GM12878 (cell line): ENCODE results near the gene FNTB. TPM values are rescaled to one million over a fixed set of nuclear protein-coding genes. Genes with fewer than 3 reads are reported as not detected.

ENCODE experiments used
- ATAC-seq: fragments of 200-7000 bp; cut with Tn5 transposase; 3 replicates; pipeline ENCODE4 v1.9.1; 2020; ENCODE audit warnings: mild to moderate bottlenecking, moderate library complexity
- BruUV-seq: library from RNA; stranded (reverse); fragments of 400-500 nt; replicated peaks from 2 replicates; lab custom pipeline; 2021; lab: Mats Ljungman, UMichigan
- CTCF ChIA-PET: fragments of 300-600 bp; sonication (Branson Sonifier 250); formaldehyde crosslinking; extraction: SDS; loops from one replicate; lab custom pipeline; 2021; ENCODE audit warnings: inconsistent platforms; lab: Yijun Ruan, JAX
- POLR2A ChIA-PET: fragments of 350-600 bp; formaldehyde crosslinking; extraction: SDS; loops from one replicate; lab custom pipeline; 2021; ENCODE audit warnings: inconsistent platforms; lab: Charles Lee
- RAD21 ChIA-PET: fragments of 300-600 bp; sonication (Branson Sonifier 250); formaldehyde crosslinking; loops from one replicate; lab custom pipeline; 2023; ENCODE audit warnings: antibody characterized with exemption; ENCODE audit not compliant: unreplicated experiment; lab: Charles Lee
- SMC1A ChIA-PET: fragments of 300-600 bp; sonication (Branson Sonifier 250); formaldehyde crosslinking; loops from one replicate; lab custom pipeline; 2023; ENCODE audit not compliant: unreplicated experiment, uncharacterized antibody; lab: Charles Lee
- DNase-seq: peaks from one replicate; pipeline ENCODE4 v3.0.0-alpha.2; 2011; ENCODE audit warnings: low read depth, low spot score
- FAIRE-seq: peaks from 3 replicates; lab custom pipeline; 2011; peaks lifted over from hg19 to GRCh38; lab: Jason Lieb, UNC
- H2AFZ ChIP-seq: 2 replicates; pipeline ENCODE4 v1.6.0; 2011; ENCODE audit warnings: low read depth, low read length, control low read depth; ENCODE audit not compliant: control insufficient read depth
- H3K27ac ChIP-seq: 2 replicates; pipeline ENCODE4 v1.5.1; 2011; ENCODE audit warnings: control low read depth; ENCODE audit not compliant: control insufficient read depth, insufficient read depth
- H3K27me3 ChIP-seq, 2 experiments: replicated peaks in 1 of 2; 2 replicates each; pipeline versions ENCODE4 v1.6.0 to v1.6.1; 2011; ENCODE audit warnings: low read length in 1 of 2; ENCODE audit not compliant: control insufficient read depth in 2 of 2, insufficient read depth in 2 of 2
- H3K36me3 ChIP-seq, 2 experiments: 2 replicates each; pipeline ENCODE4 v1.5.1; 2011; ENCODE audit warnings: low read length in 1 of 2; ENCODE audit not compliant: control insufficient read depth in 2 of 2, insufficient read depth in 2 of 2
- H3K4me1 ChIP-seq: 2 replicates; pipeline ENCODE4 v1.6.1; 2011; ENCODE audit warnings: mild to moderate bottlenecking, low read length, moderate library complexity, mixed read lengths; ENCODE audit not compliant: control insufficient read depth, insufficient read depth
- H3K4me2 ChIP-seq: 2 replicates; pipeline ENCODE4 v1.6.0; 2011; ENCODE audit warnings: control low read depth; ENCODE audit not compliant: control insufficient read depth, insufficient read depth
- H3K4me3 ChIP-seq: fragments of 200-600 bp; sonication (generic); 2 replicates; pipeline ENCODE4 v1.5.1; 2016
- H3K79me2 ChIP-seq: 2 replicates; pipeline ENCODE4 v1.6.0; 2011; ENCODE audit warnings: low read length; ENCODE audit not compliant: control insufficient read depth, insufficient read depth
- H3K9ac ChIP-seq: 2 replicates; pipeline ENCODE4 v1.8.0; 2011; ENCODE audit warnings: low read length, control low read depth, mixed read lengths; ENCODE audit not compliant: control insufficient read depth, insufficient read depth
- H3K9me3 ChIP-seq: replicated peaks from 3 replicates; pipeline ENCODE4 v1.5.1; 2011; ENCODE audit warnings: mild to moderate bottlenecking, low read length; ENCODE audit not compliant: control insufficient read depth, insufficient read depth
- H4K20me1 ChIP-seq: 2 replicates; pipeline ENCODE4 v1.6.0; 2011; ENCODE audit not compliant: control insufficient read depth, insufficient read depth
- ASH2L ChIP-seq: fragments of 300-600, 200-600 bp; sonication (generic); IDR thresholded peaks from 2 replicates; pipeline ENCODE4 v1.6.1; 2017; ENCODE audit warnings: low read depth, mild to moderate bottlenecking, borderline replicate concordance
- BHLHE40 ChIP-seq, 2 experiments: fragments of 450-650 bp in 1 of 2; IDR thresholded peaks; 2 replicates each; pipeline ENCODE4 v1.6.1; 2011 to 2017; ENCODE audit warnings: low read depth in 2 of 2, borderline replicate concordance in 1 of 2, improper control_type of control experiment in 1 of 2, low read length in 1 of 2, mild to moderate bottlenecking in 1 of 2
- FOXM1 ChIP-seq: IDR thresholded peaks from 2 replicates; pipeline ENCODE4 v1.6.1; 2012; ENCODE audit warnings: low read depth, mild to moderate bottlenecking, inconsistent platforms, low read length, moderate library complexity
- IKZF2 ChIP-seq, 2 experiments: fragments of 450-650 bp; IDR thresholded peaks; 2 replicates each; pipeline ENCODE4 v1.6.1; 2017; ENCODE audit warnings: mild to moderate bottlenecking in 2 of 2, moderate library complexity in 2 of 2
- MTA3 ChIP-seq: IDR thresholded peaks from 2 replicates; pipeline ENCODE4 v1.6.1; 2012; ENCODE audit warnings: low read length, inconsistent platforms, borderline replicate concordance
- NFYB ChIP-seq: IDR thresholded peaks from 2 replicates; pipeline ENCODE4 v1.6.1; 2011; ENCODE audit warnings: low read depth, mild to moderate bottlenecking, low read length, improper control_type of control experiment, moderate library complexity; ENCODE audit not compliant: insufficient read depth
- POU2F2 ChIP-seq: IDR thresholded peaks from 3 replicates; pipeline ENCODE4 v1.6.1; 2011; ENCODE audit warnings: low read depth, mild to moderate bottlenecking, low read length, borderline replicate concordance
- ZNF24 ChIP-seq: fragments of 450-650 bp; IDR thresholded peaks from 2 replicates; pipeline ENCODE4 v1.6.1; 2017; ENCODE audit warnings: antibody characterized with exemption, mild to moderate bottlenecking
- ZNF622 ChIP-seq: fragments of 450-650 bp; IDR thresholded peaks from 2 replicates; pipeline ENCODE4 v1.6.1; 2017; ENCODE audit warnings: mild to moderate bottlenecking, inconsistent platforms
- WGBS: methylation state at CpG from one replicate; pipeline ENCODE4 v1.1.6; 2016; ENCODE audit warnings: low lambda C conversion rate; ENCODE audit not compliant: insufficient replicate concordance, insufficient coverage; ENCODE audit errors: missing lambda C conversion rate; 5-methylcytosine and 5-hydroxymethylcytosine counted together
- in situ Hi-C: fragments of 300-500 bp; cut with MboI; formaldehyde crosslinking; loops from 9 replicates; pipeline ENCODE4 v1.14.3; 2018; ENCODE audit warnings: mixed read lengths
- intact Hi-C: fragments of 100-400 bp; cut with micrococcal nuclease; formaldehyde crosslinking; loops from one replicate; pipeline ENCODE4 v1.14.2; 2022; ENCODE audit not compliant: unreplicated experiment
- polyA plus RNA-seq, 11 experiments: library from polyadenylated mRNA; depleted of rRNA in 4 of 11; unstranded in 6 of 11; stranded (reverse) in 5 of 11; fragments of >200 nt; fragmentation: Nextera tagmentation in 4 of 11; fragmentation: Illumina TruSeq in 1 of 11; extraction: Ambion mirVana in 4 of 11; extraction: Trizol in 1 of 11; gene quantifications; 1 replicate in 1 of 11; 2 replicates in 10 of 11; pipeline versions ENCODE4 v1.2.1 to v1.2.3, GENCODE V29; 2011 to 2016; ENCODE audit warnings: inconsistent platforms in 2 of 11, missing spikeins in 2 of 11, low read depth in 1 of 11
- total RNA-seq, 4 experiments: library from RNA; depleted of rRNA in 3 of 4; stranded (reverse); fragments of >200 nt in 3 of 4; fragmentation: Illumina TruSeq in 1 of 4; extraction: Trizol in 1 of 4; gene quantifications; 2 replicates each; pipeline versions ENCODE4 v1.2.1 to v1.2.3, GENCODE V29; 2013 to 2021

The FNTB gene
- total and polyA plus RNA-seq, 10 of the 15 experiments (the other 5 are each of a cell fraction or from before 2014, with no cell fraction given): 10.4 to 25.1 (median 16.7) TPM

DNA sequence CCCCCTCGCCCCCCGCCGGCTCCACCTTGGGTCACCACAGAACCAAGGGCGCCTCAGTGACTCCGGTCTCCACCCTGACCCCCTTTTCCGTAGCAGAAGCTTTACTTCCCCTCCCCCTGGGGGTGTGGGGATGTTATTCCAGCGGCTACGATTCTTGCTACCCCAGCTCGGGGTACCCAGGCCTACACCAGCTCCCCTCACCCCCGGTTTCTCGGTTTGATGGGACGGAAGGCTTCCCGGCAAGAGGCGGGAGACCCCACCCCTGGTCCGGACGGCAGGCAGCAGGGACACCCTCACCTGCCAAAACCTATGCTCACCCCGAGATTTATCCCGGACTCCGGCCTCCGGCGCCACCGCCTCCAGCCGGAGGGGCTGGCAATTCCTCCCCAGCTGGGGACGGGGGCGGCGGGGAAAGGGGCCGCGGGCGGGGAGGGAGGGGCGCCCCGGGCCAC, 15.2 kb upstream of the FNTB start:
- H4K20me1 ChIP-seq: no peaks in the 10 kb centered on the region
- TF ChIP-seq MTA3: no peak
- no peak for TF ChIP-seq POU2F2
- TF ChIP-seq ZNF622: no peak
- TF ChIP-seq FOXM1: no peak
- TF ChIP-seq IKZF2 (IDR thresholded peaks at IDR 0.05): no peak
- no peak for TF ChIP-seq BHLHE40 (IDR thresholded peaks at IDR 0.05; ENCODE audit: borderline replicate concordance in 1 of 2, low read depth in 2 of 2, low read length in 1 of 2)
- no peak for TF ChIP-seq NFYB
- no peak for TF ChIP-seq ASH2L
- TF ChIP-seq ZNF24: no peak
- TF ChIP-seq, all 136 proteins: peak for 0
- Histone ChIP-seq H3K9ac (no peak overlapping the region), H3K27me3 (peaks cover 2 to 7% of the 10 kb centered on the region in 2 experiments), H3K27ac (no peak overlapping the region), H3K4me2 (peak overlapping the region; percentile 91), H3K4me3 (peak overlapping the region; percentile 69; the same call in 1 of the 2 replicates), H2AFZ (no peak overlapping the region; the same call in 1 of the 2 replicates), H3K79me2 (no peaks in the 10 kb centered on the region), H3K36me3 (no peaks in the 10 kb centered on the region), H3K4me1 (no peaks in the 10 kb centered on the region), H3K9me3 (no peaks in the 10 kb centered on the region)
- intact Hi-C loops (no loop called here), in situ Hi-C loops (no loop called here)
- BruUV-seq: no TSS peak
- ChIA-PET CTCF (no interaction called here), SMC1A (interaction anchor here (2.1 kb wide), 1 partner anchor 11 kb away, joined by 6 read pairs; no protein-coding TSS in a partner anchor), RAD21 (no interaction called here), POLR2A (no interaction called here)
- ATAC-seq (no peak), FAIRE-seq (no peak), DNase-seq (no peak)
- 19% methylated on average over 18 of the region's 31 CpGs for WGBS
